Lower leg skin (tissue), 3 donors: ENCODE data around the gene SPNS2.

ENCODE experiments used
- POLR2A ChIP-seq, 2 donors: fragments of 450-650 bp; IDR thresholded peaks; one replicate each; pipeline ENCODE4 v1.6.1; 2016 to 2017; ENCODE audit warnings: antibody characterized with exemption in 2 of 2, mild to moderate bottlenecking in 1 of 2, moderate library complexity in 1 of 2
- TF ChIP-seq, protein P1 (sequence below), 3 donors: fragments of 450-650 bp; IDR thresholded peaks; one replicate each; pipeline ENCODE4 v1.5.1; 2016; ENCODE audit warnings: antibody characterized with exemption in 3 of 3, mild to moderate bottlenecking in 3 of 3, moderate library complexity in 2 of 3

DNA sequence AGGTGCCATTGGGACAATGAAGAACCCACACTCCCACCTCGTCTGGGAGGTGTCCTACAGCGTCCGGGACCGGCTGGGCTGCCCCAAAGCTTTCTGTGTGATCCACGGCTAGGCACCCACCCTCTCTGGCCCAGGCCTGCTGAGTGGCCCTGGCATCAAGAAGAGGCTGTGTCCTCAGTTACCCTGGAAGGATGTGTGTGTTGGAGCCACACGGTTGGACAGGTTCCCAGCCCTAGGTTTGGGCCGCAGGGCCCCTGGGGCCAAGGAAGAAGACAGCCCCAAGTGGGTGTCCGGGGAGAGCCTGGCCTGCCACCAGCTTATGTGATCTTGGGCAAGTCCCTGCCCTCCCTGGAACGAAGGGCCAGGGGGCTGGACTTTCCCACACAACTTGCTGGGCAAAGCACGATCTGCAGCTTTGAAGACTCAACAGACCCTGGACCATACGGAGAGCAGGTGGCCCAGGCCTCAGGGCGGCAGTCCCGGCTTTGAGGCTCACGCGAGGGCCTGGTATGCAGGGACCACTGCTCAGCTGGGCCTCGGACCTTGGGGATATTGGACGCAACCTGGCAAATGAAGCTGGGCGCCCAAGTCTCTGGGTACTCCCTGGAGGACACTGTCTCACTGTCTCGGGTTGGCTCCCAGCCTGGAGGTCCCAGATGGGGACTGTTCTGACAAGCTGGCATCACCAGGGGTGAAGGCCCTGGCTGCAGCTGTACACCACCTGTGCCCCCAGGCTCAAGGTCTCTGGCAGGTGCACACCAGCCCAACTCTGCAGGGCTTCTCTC is 39.0 kb downstream of the SPNS2 start:
- TF ChIP-seq, protein P1, sequence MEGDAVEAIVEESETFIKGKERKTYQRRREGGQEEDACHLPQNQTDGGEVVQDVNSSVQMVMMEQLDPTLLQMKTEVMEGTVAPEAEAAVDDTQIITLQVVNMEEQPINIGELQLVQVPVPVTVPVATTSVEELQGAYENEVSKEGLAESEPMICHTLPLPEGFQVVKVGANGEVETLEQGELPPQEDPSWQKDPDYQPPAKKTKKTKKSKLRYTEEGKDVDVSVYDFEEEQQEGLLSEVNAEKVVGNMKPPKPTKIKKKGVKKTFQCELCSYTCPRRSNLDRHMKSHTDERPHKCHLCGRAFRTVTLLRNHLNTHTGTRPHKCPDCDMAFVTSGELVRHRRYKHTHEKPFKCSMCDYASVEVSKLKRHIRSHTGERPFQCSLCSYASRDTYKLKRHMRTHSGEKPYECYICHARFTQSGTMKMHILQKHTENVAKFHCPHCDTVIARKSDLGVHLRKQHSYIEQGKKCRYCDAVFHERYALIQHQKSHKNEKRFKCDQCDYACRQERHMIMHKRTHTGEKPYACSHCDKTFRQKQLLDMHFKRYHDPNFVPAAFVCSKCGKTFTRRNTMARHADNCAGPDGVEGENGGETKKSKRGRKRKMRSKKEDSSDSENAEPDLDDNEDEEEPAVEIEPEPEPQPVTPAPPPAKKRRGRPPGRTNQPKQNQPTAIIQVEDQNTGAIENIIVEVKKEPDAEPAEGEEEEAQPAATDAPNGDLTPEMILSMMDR (IDR thresholded peaks at IDR 0.05), result no peak
- no peak for TF ChIP-seq POLR2A (IDR thresholded peaks at IDR 0.05)
